T47D (cell line): Measurements from ENCODE around the gene WDR55.
A peak's percentile ranks its signal among the peaks of the same experiment; 100 is the strongest.
"Not testable (repeated sequence)": the region's sequence is repeated elsewhere in the genome, so short reads cannot be mapped to it uniquely, and the experiment has no call there.

Experiments used
- DNase-seq, 2 experiments: peaks; one replicate each; pipeline versions ENCODE4 v3.0.0 to v3.0.0-alpha.2; 2011 to 2012; ENCODE audit warnings: low read depth in 1 of 2, low spot score in 1 of 2
- JUND ChIP-seq: IDR thresholded peaks from 2 replicates; pipeline ENCODE4 v1.6.1; 2012; ENCODE audit warnings: low read depth
- in situ Hi-C: cut with HindIII; loops from 2 replicates; pipeline ENCODE4 v1.10.0; 2016; ENCODE audit warnings: low sequenced_read_pairs, low pct_unique_long_range_greater_than_20kb

Gene WDR55

DNA sequence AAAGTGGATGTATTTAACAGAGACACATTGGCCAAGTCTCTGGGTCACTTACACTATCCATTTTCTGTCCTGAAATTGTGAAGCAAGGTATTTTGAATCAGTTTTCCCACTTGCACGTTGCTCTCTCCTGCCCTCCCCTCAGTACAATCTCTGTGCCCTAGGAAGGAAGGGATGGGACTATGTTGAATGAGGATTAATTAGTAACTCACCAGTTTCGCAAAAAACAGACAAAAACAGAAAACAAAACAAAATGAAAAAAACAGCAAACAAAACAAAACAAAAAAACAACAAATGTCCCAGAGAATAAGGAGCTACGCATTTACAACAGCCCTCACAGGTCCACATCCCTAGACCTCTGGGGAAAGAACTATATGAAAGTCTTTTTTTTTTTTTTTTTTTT lies 30.6 kb upstream of the WDR55 start:
- no peak for DNase-seq
- in situ Hi-C loops = no loop called here
- TF ChIP-seq JUND = no peak

DNA sequence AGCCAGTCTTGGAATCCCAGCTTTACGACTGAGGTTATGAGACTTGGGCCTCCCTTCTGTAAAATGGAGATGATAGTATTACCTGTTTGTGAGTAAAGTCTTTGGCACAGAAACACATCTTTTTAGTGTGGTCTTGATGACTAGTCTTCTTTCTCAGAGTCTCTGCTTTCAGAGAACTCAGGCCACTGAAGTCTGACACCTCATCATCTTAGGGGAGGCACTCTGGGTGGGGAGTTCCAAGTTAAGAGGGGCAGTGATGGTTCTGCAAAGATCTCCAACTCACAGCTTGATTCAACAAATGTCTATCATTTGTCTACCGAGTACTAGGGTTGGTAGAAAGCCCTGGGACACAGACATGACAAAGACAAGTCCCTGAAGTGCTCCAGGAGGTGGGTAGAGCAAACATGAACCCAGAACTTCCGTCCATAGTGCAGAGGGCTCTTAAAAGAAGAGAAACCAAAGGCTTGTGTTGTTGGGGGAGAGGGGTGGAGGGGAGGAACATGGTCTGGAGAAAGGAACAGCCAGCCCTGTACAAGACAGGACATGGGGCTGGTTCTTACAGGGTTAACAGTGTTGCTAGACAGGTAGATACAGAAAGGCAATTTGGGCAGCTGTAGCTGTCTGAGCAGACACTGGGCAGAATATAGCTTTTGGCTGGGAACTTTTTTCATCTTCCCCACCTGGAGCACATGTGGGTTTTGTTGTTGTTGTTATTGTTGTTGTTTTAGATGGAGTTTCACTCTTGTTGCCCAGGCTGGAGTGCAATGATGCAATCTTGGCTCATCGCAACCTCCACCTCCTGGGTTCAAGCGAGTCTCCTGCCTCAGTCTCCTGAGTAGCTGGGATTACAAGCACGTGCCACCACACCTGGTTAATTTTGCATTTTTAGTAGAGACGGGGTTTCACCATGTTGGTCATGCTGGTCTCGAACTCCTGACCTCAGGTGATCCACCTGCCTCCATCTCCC lies 29.1 kb upstream of the WDR55 start:
- no peak for DNase-seq
- no peak for TF ChIP-seq JUND
- in situ Hi-C loops = no loop called here

DNA sequence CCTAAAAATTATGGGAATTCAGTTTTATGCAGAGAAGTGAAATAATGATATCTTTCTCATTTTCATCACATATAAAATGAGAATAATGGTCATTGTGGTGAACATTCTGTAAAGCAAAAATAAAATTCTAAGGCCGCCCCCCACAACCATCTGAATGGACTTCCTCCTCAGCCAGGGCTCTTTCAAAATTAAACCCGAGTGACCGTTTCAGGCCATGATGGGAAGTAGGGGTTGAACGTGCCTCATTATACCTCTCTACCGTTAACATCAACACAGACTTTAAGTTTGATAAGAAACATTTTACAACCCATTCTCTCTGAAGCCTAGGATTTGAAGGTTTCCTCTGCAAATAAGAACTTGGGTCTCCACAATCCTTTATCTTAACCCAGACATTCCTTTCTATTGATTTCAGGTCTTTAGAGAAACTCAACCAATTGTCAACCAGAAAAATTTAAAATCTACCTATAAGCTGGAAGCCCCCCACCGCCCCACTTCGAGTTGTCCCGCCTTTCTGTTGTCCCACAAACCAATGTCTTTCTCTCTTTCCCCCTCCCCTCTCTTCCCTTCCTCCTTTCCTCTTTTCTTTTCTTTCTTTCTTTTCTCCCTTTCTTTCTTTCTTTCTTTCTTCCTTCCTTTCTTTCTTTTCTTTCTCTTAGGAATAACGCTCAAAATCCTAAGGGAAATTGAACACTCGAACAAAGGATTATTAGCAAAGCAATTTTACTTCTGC lies 27.2 kb upstream of the WDR55 start:
- no peak for DNase-seq
- no peak for TF ChIP-seq JUND
- in situ Hi-C loops = no loop called here

DNA sequence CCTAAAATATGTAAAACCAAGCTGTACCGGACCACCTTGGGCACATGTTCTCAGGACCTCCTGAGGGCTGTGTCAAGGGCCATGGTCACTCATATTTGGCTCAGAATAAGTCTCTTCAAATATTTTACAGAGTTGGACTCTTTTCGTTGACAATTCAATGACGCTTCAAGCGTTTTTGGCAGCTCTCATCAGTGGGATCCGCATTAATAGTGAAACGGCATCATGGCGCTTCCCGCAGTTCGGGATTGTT lies 25.9 kb upstream of the WDR55 start:
- DNase-seq, in situ Hi-C loops: not testable (repeated sequence)

DNA sequence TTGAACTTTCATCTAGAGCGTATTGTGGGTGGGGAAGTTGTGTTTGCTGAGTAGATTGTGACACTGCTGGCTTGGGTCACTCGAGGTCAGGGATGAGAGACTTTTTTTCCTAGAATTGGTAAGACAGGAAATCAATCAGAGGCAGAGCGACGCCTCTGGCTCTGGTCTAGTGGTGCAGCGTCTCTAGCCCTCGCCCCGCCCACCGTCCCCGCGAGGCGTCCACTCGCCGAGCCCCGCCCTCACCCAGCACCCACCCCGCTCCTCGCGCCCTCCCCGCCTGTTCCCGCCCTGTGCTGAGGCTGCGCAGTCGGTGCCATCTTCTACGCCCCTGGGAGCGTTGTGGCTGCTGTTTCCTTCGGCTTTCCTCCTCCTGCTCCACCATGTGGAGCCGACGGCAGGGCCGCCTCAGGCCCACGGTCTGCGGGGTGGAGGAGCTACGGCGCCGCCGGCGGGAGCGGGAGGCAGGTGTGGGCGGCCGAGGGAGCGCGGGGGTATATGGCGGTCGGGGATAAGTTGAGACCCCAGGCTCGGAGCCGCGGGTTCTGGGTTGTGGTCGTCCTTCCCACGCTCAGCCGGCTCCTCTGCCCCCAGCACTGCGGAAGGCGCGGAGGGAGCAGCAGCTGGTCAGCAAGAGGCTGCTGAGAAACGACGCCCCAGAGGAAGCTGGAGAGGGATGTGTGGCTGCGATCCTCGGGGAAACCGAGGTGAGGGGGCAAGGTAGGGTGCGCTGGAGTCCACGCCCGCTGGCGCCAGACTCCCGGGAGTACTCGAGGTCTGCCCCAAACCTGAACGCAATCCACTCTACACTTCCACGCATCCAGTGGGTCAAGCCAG lies 25.3 kb upstream of the WDR55 start, which contains the start of gene TMCO6:
TSS of gene TMCO6 (plus strand) at position 304 of the 834 bp plus-strand sequence. CDS start at position 381, 77 bp downstream.
- no peak for TF ChIP-seq JUND
- in situ Hi-C loops = no loop called here
- peak; percentile 95 to 96 for DNase-seq

DNA sequence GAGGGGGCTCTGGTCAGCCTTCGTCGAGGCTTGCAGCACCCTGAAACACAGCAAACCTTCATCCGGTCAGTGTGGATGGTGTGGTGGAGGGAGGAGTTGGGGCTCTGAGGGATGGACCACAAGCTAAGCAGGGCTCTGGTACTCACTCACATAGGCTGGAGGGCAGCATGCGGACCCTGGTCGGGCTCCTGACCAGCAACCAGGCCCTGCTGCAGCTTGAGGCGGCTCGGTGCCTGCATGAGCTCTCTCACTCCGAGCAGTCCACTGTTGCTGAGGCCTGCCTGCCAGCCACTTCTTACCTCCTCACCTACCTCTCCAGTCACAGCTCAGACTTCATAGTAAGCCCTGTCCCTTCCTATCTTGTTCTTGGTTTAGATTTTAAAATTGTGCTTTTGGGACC lies 23.0 kb upstream of the WDR55 start:
- no peak for TF ChIP-seq JUND
- in situ Hi-C loops = no loop called here
- no peak for DNase-seq

DNA sequence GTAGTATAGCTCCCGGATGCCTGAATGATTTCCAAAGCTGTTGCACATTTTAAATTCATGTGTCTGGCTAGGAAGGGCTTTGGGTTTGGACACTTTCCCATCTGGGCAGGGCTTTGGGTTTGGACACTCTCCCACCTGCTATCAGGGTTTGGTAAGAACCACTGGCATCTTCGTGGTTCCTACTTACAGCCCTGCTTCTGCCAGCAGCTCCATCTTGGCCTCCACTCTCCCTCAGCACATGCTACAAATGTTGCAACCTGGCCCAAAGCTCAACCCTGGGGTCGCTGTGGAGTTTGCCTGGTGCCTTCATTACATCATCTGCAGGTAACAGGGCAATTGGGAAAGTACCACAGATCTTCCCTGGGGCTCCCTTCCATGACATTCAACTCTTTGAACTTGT lies 22.0 kb upstream of the WDR55 start:
- no peak for DNase-seq
- in situ Hi-C loops = no loop called here
- no peak for TF ChIP-seq JUND

DNA sequence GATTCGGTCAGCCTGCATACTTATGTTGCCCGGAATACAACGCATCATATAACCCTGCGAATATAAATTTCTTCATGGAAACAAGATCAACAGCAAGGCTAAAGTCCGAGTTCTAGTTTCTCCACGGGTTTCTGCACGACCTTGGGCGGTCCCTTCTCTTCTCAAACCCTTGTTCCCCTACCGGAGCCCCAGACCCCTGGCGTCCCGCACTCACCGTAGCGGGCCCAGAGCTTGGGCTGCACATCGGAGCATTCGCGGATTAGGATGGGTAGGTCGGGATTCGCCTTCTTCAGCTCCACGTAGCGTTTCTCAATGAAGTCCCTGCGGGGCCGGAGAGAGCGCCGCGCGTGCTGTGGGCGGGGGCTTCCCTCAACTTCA lies 17.7 kb upstream of the WDR55 start:
- in situ Hi-C loops = no loop called here
- no peak for TF ChIP-seq JUND
- DNase-seq = no peak

DNA sequence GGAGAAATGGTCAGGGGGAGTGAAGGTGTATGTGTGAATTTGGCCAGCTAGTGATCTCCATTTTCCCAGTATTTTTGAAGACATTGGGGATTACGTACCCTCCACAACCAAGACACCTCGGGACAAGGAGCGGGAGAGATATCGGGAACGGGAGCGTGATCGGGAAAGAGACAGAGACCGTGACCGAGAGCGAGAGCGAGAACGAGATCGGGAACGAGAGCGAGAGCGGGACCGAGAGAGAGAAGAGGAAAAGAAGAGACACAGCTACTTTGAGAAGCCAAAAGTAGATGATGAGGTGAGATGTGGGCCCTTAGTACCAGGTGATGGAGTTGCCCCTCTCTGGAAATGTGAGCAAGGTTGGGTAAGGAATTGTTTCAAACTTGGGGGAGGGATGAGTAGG lies 5.8 kb upstream of the WDR55 start:
- no peak for TF ChIP-seq JUND
- in situ Hi-C loops = no loop called here
- DNase-seq = no peak

DNA sequence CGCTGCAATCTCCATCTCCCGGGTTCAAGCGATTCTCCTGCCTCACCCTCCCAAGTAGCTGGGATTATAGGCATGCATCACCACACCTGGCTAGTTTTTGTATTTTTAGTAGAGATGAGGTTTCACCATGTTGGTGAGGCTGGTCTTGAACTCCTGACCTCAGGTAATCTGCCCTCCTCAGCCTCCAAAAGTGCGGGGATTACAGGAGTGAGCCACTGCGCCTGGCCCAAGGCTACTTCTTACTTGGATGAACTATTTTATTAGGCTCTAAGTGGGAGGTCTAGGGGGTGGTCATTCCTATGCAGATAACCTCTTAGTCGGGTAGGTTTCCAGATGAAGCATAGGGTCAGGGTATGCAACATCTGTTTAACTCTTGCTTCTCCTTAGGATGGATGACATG lies 4.3 kb upstream of the WDR55 start:
- in situ Hi-C loops, DNase-seq: not testable (repeated sequence)

DNA sequence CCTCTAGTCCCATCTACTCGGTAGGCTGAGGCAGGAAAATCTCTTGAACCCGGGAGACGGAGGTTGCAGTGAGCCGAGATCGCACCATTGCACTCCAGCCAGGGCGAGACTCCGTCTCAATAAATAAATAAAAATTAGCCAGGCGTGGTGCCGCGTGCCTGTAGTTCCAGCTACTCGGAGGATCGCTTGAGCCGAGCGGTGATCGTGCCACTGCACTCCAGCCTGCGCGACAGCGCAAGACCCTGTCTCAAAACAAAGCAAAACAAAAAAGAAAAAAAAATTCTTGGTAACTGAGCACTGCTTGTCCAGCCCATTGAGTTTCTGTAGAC lies 710 bp upstream of the WDR55 start:
- in situ Hi-C loops = no loop called here
- DNase-seq = no peak
- no peak for TF ChIP-seq JUND

DNA sequence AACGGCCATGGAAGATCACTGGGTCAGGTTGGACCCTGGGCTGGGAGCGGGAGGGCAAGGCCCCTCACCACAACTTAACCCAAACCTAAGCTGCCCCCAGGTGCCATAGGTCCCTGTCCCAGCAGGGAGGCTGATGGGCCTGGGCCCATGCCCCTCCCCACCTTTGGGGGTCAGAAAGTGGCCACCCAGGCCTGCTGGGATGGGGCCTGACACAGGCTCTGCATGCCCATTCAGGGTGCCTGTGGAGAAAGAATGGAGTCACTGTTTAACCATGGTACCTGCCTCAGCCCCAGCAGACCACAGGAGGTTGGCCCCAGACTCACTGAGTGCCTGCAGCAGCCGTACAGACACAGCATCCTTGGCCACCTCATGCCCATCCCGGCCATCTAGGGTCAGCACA lies 6.3 kb downstream of the WDR55 start:
- DNase-seq, in situ Hi-C loops: not testable (repeated sequence)
